ENCODE results near the gene KIF27. TPM values are rescaled to one million over a fixed set of nuclear protein-coding genes. Genes with fewer than 3 reads are reported as not detected.
"Not testable (repeated sequence)": the region's sequence is repeated elsewhere in the genome, so short reads cannot be mapped to it uniquely, and the experiment has no call there.

The KIF27 gene
- total RNA-seq, 1 donor from 2014 or later: 1.9 TPM

DNA sequence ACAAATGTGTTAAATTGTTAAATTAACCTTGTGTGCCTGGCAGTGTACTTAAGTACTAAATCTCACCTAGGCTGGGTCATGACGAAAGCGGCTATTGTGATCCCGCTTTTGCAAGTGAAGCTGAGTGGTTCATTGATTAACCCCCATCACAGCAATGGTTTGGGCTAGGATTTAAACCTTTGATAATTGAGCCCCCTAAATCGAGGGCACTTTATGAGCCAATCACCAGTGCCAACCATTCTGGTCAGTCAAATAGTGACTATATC, 35.9 kb upstream of the KIF27 start:
- Histone ChIP-seq H3K27ac (peak overlapping the region; percentile 78 to 90), H3K4me3 (peak overlapping the region; percentile 72 to 75), H3K4me1 (peaks cover 0 to 4% of the 10 kb centered on the region in 2 donors), H3K9me3 (no peaks in the 10 kb centered on the region), H3K36me3 (peaks cover 0 to 8% of the 10 kb centered on the region in 2 donors), H3K27me3 (no peaks in the 10 kb centered on the region)
- no peak for DNase-seq (ENCODE audit: low spot score in 2 of 2)
- TF ChIP-seq, protein P1, sequence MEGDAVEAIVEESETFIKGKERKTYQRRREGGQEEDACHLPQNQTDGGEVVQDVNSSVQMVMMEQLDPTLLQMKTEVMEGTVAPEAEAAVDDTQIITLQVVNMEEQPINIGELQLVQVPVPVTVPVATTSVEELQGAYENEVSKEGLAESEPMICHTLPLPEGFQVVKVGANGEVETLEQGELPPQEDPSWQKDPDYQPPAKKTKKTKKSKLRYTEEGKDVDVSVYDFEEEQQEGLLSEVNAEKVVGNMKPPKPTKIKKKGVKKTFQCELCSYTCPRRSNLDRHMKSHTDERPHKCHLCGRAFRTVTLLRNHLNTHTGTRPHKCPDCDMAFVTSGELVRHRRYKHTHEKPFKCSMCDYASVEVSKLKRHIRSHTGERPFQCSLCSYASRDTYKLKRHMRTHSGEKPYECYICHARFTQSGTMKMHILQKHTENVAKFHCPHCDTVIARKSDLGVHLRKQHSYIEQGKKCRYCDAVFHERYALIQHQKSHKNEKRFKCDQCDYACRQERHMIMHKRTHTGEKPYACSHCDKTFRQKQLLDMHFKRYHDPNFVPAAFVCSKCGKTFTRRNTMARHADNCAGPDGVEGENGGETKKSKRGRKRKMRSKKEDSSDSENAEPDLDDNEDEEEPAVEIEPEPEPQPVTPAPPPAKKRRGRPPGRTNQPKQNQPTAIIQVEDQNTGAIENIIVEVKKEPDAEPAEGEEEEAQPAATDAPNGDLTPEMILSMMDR (IDR thresholded peaks at IDR 0.05): no peak
- intact Hi-C loops (cut with DNase I): loop anchor here (2.0 kb wide), 1 partner anchor 36 kb away; the partner anchor contains the start of gene KIF27

- H3K9me3 ChIP-seq: no peaks in the 10 kb centered on the region
- peak overlapping the region; percentile 78 to 90 for H3K27ac ChIP-seq
- peak in 1 of 2 donors; percentile 86 for DNase-seq (ENCODE audit: low spot score in 2 of 2)
- H3K27me3 ChIP-seq: no peaks in the 10 kb centered on the region
- peak overlapping the region; percentile 72 to 75 for H3K4me3 ChIP-seq
- TF ChIP-seq, protein P1 (IDR thresholded peaks at IDR 0.05): no peak
- intact Hi-C loops (cut with DNase I): loop anchor here (1.0 to 2.0 kb wide), 2 partner anchors 23 to 36 kb away; partner anchors contain the start of gene KIF27
- peaks cover 0 to 12% of the 10 kb centered on the region in 2 donors for H3K36me3 ChIP-seq
- H3K4me1 ChIP-seq: peaks cover 0 to 4% of the 10 kb centered on the region in 2 donors
Measured at GRCh38 chr9:83956436-83957247, 35.4 kb upstream of the KIF27 start.

DNA sequence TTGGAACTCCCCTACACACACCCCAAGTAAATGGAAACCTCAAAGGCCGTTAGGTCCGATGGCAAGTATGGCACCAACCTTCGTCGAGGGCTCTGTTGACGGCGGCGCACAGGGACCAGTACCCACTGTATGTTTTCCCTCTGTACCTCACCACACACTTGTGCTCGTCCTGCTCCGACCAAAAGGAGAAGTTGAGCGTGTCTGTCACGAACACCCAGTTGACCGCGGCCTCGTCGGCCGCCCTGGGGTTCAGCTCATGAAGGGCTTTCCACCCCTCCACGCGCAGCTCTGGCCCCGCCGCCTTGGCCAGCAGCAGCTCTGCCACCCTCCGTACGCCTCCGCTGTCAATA, 34.8 kb upstream of the KIF27 start:
- intact Hi-C loops (cut with DNase I): loop anchor here (1.0 to 2.0 kb wide), 2 partner anchors 23 to 35 kb away; partner anchors contain the start of gene KIF27
- Histone ChIP-seq H3K9me3 (no peaks in the 10 kb centered on the region), H3K27ac (peak overlapping the region; percentile 78 to 90), H3K36me3 (peaks cover 0 to 18% of the 10 kb centered on the region in 2 donors), H3K4me3 (peak overlapping the region; percentile 72 to 75), H3K4me1 (peaks cover 0 to 4% of the 10 kb centered on the region in 2 donors), H3K27me3 (no peaks in the 10 kb centered on the region)
- TF ChIP-seq, protein P1 (IDR thresholded peaks at IDR 0.05): no peak
- DNase-seq (ENCODE audit: low spot score in 2 of 2): peak; percentile 14 to 70

DNA sequence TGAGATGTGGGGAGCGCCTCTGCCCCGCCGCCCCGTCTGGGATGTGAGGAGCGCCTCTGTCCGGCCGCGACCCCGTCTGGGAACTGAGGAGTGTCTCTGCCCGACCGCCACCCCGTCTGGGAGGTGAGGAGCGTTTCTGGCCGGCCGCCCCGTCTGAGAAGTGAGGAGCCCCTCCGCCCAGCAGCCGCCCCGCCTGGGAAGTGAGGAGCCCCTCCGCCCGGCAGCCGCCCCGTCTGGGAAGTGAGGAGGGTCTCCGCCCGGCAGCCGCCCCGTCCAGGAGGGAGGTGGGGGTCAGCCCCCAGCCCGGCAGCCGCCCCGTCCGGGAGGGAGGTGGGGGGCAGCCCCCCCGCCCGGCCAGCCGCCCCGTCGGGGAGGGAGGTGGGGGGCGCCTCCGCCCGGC, 26.9 kb upstream of the KIF27 start:
- H3K9me3 ChIP-seq; DNase-seq (ENCODE audit: low spot score in 2 of 2); H3K27ac ChIP-seq; H3K4me1 ChIP-seq; H3K27me3 ChIP-seq; H3K4me3 ChIP-seq; intact Hi-C loops (cut with DNase I): not testable (repeated sequence)
- peaks cover 24 to 30% of the 10 kb centered on the region in 2 donors for H3K36me3 ChIP-seq

DNA sequence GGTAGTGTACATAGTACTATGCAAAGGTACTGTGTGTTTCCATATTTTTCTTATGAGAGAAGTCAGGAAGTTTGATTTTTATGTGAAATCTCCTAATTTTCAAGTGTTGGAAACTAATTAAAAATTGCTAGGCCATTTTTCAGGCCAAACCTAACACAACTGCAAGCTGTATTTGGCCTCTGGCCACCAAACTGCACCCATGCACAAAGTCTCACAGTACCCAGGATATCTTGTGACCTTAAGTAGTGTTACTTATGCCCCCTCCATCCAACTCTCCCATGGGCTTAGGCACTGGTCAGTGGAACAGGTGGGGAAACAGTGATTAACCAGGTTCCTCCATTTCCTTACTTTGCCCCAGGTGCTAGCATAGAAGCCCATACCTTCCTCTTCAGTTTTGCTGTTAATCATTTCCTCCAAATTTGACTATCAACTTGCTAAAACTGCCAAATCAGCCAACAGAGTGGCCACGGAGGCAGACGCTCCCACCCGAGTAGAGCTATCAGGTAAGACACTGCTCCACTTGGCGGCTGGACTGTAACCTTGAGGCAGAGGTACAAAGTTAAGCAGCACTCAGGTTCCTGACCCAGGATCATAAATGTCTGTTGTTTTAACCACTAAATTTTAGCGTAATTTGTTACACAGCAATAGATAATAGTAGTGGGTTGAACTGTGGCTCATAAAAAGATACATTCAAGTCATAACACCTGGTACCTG, 19.5 kb upstream of the KIF27 start:
- intact Hi-C loops (cut with DNase I): no loop called here
- Histone ChIP-seq H3K4me3 (no peak overlapping the region), H3K36me3 (peaks cover 15 to 43% of the 10 kb centered on the region in 2 donors), H3K9me3 (no peaks in the 10 kb centered on the region), H3K4me1 (no peaks in the 10 kb centered on the region), H3K27ac (no peak overlapping the region), H3K27me3 (no peaks in the 10 kb centered on the region)
- TF ChIP-seq, protein P1 (IDR thresholded peaks at IDR 0.05): no peak
- DNase-seq (ENCODE audit: low spot score in 2 of 2): no peak
